GM13977 (cell line): Measurements from ENCODE around the gene RGS3.

Experiments
- DNase-seq: peaks from one replicate; pipeline ENCODE4 v3.0.0; 2012; ENCODE audit warnings: low spot score
- in situ Hi-C: fragments of 300-500 bp; cut with MboI; formaldehyde crosslinking; loops from one replicate; pipeline ENCODE4 v1.12.0; 2022; ENCODE audit warnings: low sequenced_read_pairs, low pct_unique_long_range_greater_than_20kb, mixed read lengths, inconsistent platforms; ENCODE audit not compliant: unreplicated experiment
- TF ChIP-seq, protein P1 (sequence below): IDR thresholded peaks from 2 replicates; pipeline ENCODE4 v1.5.1; 2012; ENCODE audit warnings: mild to moderate bottlenecking, control low read depth; ENCODE audit not compliant: insufficient read depth; ENCODE audit errors: extremely low read depth, missing control alignments

The RGS3 gene

DNA sequence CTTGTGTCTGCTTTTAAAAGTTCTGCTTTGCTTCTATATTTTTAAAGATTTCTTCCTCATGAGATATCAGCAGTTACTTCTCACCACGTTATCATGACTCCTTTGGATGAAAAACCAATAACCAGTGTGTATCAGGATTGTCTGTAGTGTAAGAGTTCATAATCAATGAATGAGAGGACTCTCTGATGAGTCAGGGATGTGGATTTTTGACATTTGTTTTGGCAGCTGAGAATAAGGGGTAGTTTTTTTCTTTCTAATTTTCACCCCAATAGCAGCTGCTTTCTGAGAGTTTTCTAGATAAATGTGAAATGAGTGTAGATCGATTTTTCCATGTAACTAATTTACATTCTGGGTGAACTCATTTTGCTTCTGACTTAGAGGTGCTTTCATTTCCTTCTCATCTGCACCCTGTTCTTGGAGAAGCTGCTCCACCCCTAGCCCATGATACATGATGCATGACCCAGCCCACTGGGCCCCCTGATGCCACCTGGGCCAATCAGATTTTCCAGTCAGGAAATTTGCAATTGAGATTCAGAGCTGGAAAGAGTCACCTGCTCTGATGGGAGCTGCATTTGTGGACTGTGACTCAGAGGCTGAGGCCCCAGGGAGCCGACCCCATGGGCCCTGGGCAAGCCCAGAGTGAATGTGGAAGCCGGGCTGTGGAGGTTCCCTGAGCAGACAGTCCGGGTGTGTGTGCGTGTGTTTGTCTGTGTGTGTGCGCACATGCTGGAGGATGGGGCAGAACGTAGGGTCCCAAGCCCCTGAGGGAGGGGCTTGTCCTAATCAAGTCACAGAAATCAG lies 159.3 kb downstream of the RGS3 start:
- DNase-seq = peak; percentile 76
- TF ChIP-seq, protein P1, sequence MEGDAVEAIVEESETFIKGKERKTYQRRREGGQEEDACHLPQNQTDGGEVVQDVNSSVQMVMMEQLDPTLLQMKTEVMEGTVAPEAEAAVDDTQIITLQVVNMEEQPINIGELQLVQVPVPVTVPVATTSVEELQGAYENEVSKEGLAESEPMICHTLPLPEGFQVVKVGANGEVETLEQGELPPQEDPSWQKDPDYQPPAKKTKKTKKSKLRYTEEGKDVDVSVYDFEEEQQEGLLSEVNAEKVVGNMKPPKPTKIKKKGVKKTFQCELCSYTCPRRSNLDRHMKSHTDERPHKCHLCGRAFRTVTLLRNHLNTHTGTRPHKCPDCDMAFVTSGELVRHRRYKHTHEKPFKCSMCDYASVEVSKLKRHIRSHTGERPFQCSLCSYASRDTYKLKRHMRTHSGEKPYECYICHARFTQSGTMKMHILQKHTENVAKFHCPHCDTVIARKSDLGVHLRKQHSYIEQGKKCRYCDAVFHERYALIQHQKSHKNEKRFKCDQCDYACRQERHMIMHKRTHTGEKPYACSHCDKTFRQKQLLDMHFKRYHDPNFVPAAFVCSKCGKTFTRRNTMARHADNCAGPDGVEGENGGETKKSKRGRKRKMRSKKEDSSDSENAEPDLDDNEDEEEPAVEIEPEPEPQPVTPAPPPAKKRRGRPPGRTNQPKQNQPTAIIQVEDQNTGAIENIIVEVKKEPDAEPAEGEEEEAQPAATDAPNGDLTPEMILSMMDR = no peak
- in situ Hi-C loops = no loop called here

DNA sequence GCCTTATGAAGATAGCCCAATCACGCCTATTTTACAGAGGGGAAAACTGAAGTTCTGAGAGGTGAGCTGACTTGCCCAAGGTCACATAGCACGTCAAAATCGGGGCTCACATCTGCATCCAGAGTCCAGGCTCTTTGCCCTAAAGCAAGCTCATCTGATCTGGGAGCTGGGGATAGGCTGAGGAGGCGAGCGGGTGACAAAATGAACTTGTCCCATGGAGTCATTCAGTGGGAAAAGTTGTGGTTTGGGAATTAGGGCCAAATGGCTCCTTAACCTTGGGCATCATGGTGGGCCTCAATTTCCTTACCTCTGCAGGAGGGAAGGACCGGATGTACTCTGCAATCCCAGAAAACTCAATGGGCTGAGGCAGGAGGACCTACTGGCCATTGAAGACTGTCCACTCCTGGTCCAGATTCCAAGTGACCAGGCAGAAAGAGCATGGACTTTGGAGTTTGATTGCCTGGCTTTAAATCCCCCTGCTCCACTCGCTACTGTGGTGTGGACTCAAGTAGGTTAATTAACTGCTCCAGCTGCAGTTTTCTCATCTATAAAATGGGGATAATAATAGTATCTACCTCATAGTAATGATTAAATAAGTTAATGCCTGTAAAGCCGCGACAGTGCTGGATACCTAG lies 160.4 kb downstream of the RGS3 start:
- in situ Hi-C loops = no loop called here
- no peak for DNase-seq
- TF ChIP-seq, protein P1 = no peak

DNA sequence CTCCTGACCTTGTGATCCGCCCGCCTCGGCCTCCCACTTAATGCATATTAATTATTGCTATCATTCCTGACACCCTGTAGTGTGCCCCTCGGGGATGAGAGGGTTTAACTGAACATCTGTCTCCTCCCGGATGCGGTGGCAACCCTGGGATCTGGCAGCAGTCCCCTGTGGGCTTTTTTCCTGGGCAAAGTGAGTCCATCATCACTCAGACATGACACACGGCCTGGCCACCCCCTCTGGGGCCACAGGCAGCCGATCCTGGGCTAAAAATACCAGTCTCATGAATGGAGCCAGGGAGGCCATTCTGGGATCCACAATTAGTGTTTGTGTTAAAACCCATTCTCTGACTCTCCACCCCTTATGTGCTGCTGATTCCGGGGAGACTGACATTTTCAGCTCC lies 161.2 kb downstream of the RGS3 start:
- DNase-seq = no peak
- in situ Hi-C loops = no loop called here
- TF ChIP-seq, protein P1 = no peak

DNA sequence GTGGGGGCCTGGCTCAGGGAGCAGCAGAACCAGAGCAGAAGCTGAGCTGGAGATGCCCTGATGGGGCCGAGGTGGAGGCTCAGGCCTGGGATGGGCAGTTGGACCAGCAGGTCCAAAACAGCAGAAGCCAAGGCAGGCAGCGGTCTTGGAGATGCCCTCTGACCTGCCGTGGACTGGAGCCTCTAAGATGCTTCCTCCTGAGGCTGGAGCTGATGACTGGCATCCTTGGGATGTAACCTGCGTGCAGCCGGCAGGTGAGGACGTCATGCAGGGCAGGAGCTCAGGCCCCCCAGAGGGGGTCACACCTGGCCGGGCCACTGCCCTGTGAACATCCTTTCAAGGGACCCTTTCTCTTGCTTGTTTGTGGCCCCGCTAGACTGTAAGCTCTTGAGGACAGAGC lies 162.0 kb downstream of the RGS3 start:
- DNase-seq = no peak
- TF ChIP-seq, protein P1 = no peak
- in situ Hi-C loops = no loop called here

DNA sequence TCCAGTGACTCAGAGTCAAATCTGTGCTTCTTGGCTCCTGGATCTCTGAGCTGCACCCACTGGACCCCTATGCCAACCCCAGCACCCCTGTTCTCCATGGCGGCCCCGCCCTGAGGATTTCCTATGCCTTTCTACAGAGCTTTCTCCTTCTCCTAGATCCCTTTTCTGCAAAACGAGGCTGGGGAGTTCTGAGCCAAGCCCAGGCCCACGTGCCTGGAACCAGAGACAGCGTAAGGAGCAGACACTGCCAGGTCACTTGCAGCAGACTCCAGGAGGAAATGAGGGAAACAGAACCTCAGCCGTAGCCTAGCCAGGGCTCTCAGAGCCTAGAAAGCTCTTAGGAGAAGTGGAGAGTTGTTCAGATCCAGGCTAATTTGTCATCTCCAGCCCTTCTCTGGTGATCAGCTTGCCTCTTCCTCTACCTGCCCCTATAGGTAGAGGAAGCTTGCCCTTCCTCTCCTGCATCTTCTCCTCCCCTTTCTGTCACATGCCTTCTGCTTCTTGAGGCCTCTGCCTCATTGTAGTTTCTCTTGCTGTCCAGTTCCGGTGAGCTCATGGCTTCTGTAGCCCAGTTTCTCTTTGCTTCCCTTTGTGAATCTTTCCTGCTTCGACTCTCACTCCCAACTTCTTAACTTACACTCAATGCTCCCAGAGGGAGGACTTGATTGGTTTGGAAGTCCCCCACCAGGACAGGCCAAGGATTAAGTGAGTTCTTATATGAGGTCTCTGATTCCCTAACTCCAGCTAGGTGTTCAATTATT lies 163.4 kb downstream of the RGS3 start:
- DNase-seq = no peak
- in situ Hi-C loops = no loop called here
- TF ChIP-seq, protein P1 = no peak

DNA sequence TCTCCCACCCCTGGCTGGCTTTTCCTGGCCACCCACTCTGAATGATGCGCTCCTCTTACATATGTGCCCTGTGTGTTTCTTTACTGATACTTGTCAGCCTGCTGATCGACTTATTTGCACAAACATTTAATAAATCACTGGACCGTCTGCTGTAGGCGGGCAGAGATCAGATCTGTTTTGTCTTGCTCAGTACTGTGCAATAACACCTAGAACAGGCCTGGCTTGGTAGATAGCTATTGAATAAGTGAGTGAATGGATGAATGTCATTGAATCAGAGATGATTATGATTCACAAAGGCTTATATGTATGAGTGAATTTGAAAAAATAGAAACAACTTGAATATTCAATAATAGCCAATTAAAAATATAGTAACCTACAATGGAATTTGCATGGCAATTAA lies 165.1 kb downstream of the RGS3 start:
- in situ Hi-C loops = no loop called here
- TF ChIP-seq, protein P1 = no peak
- no peak for DNase-seq
